Lung (tissue), 12 donors: ENCODE results near the gene MORN2. TPM values are rescaled to one million over a fixed set of nuclear protein-coding genes. Genes with fewer than 3 reads are reported as not detected.

ENCODE experiments used
- ATAC-seq: fragments of 200-7000 bp; cut with Tn5 transposase; one replicate; pipeline ENCODE4 v1.9.1; 2020; ENCODE audit warnings: moderate number of reproducible peaks; ENCODE audit not compliant: insufficient read depth, low FRiP score
- DNase-seq, 3 donors: peaks; one replicate each; pipeline ENCODE4 v3.0.0-alpha.2; 2013 to 2017
- H3K27ac ChIP-seq, 2 donors: one replicate each; pipeline ENCODE4 v1.5.1; 2013; ENCODE audit warnings: mild to moderate bottlenecking in 2 of 2, moderate library complexity in 2 of 2, control low read depth in 1 of 2, inconsistent platforms in 1 of 2, low read depth in 1 of 2, low read length in 1 of 2
- H3K27me3 ChIP-seq, 3 donors: one replicate each; pipeline ENCODE4 v1.5.1; 2013; ENCODE audit warnings: low read length in 2 of 3; ENCODE audit not compliant: control insufficient read depth in 3 of 3, insufficient read depth in 3 of 3
- H3K36me3 ChIP-seq, 4 donors: one replicate each; pipeline ENCODE4 v1.5.1; 2013; ENCODE audit warnings: low read length in 4 of 4, mild to moderate bottlenecking in 1 of 4, moderate library complexity in 1 of 4; ENCODE audit not compliant: control insufficient read depth in 4 of 4, insufficient read depth in 4 of 4
- H3K4me1 ChIP-seq, 5 donors: one replicate each; pipeline ENCODE4 v1.5.1; 2013; ENCODE audit warnings: low read length in 5 of 5, mild to moderate bottlenecking in 2 of 5, moderate library complexity in 1 of 5; ENCODE audit not compliant: control insufficient read depth in 5 of 5, insufficient read depth in 5 of 5
- H3K4me3 ChIP-seq: one replicate; pipeline ENCODE4 v1.5.1; 2013; ENCODE audit warnings: mild to moderate bottlenecking, control low read depth, moderate library complexity
- H3K9ac ChIP-seq, 2 donors: one replicate each; pipeline ENCODE4 v1.5.1; 2013; ENCODE audit warnings: low read length in 2 of 2, control low read depth in 1 of 2; ENCODE audit not compliant: insufficient read depth in 1 of 2
- H3K9me3 ChIP-seq, 4 donors: one replicate each; pipeline ENCODE4 v1.5.1; 2013; ENCODE audit warnings: low read length in 3 of 4, mild to moderate bottlenecking in 1 of 4, moderate library complexity in 1 of 4; ENCODE audit not compliant: control insufficient read depth in 4 of 4, insufficient read depth in 3 of 4
- WGBS, 2 donors: extraction: QIAGEN DNeasy Blood & Tissue Kit; methylation state at CpG; one replicate each; pipeline ENCODE4 v1.1.7; 2013; 5-methylcytosine and 5-hydroxymethylcytosine counted together
- polyA plus RNA-seq, 2 donors: library from polyadenylated mRNA; stranded (reverse); fragments of 200-250 nt; gene quantifications; one replicate each; pipeline ENCODE4 v1.2.1, GENCODE V29; 2013
- total RNA-seq, 2 donors: library from RNA; depleted of rRNA in 1 of 2; stranded (reverse); fragments of >200 nt in 1 of 2; gene quantifications; one replicate each; pipeline ENCODE4 v1.2.1, GENCODE V29; 2014 to 2021
- TF ChIP-seq, protein P1 (sequence below): IDR thresholded peaks from 2 replicates; pipeline ENCODE4 v1.5.1; 2012; ENCODE audit warnings: mild to moderate bottlenecking; ENCODE audit errors: control extremely low read depth, extremely low read depth
- donor health status: control.
- donor health status: control.
- donor health status: Bipolar disorder and iron deficiency.
- donor health status: healthy.
- donor health status: DM: yes; HTN: yes; CAD: no.

The MORN2 gene
- total and polyA plus RNA-seq, 4 donors: 28.1 to 60.7 (median 30.7) TPM

DNA sequence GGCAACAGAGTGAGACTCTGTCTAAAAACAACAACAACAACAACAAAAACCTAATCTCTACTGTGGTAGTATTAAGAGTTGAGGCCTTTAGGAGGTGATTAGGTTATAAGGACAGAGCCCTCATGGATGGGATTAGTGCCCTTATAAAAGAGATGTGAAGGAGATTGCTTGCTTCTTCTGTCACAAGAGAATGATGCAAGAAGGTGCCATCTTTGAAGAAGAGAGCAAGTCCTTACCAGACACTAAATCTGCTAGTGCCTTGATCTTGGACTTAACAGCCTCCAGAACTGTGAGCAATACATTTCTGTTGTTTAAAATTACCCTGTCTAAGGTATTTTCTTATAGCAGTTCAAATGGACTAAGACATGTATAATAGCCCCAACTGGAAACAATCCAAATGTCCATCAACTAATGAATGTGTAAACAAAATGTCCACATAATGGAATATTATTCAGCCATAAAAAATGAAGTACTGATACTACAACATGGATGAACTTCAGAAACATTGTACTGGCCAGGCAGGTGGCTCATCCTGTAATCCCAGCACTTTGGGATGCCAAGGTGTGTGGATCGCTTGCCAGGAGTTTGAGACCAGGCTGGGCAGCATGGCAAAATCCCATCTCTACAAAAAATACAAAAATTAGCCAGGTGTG lies 12.3 kb downstream of the MORN2 start:
- Histone ChIP-seq H3K9ac (no peak overlapping the region), H3K27ac (no peak overlapping the region), H3K27me3 (no peaks in the 10 kb centered on the region), H3K4me3 (no peak overlapping the region), H3K9me3 (no peaks in the 10 kb centered on the region), H3K36me3 (no peaks in the 10 kb centered on the region), H3K4me1 (no peaks in the 10 kb centered on the region)
- 98 to 100% methylated on average over 1 of the region's 1 CpG for WGBS, 2 donors
- DNase-seq (no peak), ATAC-seq (no peak)
- TF ChIP-seq, protein P1, sequence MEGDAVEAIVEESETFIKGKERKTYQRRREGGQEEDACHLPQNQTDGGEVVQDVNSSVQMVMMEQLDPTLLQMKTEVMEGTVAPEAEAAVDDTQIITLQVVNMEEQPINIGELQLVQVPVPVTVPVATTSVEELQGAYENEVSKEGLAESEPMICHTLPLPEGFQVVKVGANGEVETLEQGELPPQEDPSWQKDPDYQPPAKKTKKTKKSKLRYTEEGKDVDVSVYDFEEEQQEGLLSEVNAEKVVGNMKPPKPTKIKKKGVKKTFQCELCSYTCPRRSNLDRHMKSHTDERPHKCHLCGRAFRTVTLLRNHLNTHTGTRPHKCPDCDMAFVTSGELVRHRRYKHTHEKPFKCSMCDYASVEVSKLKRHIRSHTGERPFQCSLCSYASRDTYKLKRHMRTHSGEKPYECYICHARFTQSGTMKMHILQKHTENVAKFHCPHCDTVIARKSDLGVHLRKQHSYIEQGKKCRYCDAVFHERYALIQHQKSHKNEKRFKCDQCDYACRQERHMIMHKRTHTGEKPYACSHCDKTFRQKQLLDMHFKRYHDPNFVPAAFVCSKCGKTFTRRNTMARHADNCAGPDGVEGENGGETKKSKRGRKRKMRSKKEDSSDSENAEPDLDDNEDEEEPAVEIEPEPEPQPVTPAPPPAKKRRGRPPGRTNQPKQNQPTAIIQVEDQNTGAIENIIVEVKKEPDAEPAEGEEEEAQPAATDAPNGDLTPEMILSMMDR: no peak

DNA sequence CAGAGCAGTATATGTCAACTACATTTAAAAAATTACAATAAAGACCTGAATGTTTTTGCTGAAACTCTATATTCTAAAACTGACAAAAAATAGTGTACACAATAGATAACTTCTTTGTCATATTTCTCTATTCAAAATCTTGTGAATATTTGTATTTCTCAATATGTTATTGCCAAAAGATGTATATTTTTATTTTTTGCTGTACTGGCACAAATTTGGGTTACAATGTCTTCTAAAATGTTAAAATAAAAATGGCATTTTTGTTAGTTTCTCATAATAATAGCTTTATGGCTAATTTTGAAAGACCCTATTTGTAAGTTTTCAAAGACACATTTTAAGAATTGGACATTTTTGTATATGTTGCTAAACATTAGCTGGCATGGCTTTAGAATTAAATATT lies 13.3 kb downstream of the MORN2 start:
- Histone ChIP-seq H3K9ac (no peak overlapping the region), H3K36me3 (no peaks in the 10 kb centered on the region), H3K27ac (no peak overlapping the region), H3K9me3 (no peaks in the 10 kb centered on the region), H3K4me3 (no peak overlapping the region), H3K27me3 (no peaks in the 10 kb centered on the region), H3K4me1 (no peaks in the 10 kb centered on the region)
- ATAC-seq (no peak), DNase-seq (no peak)
- TF ChIP-seq, protein P1: no peak

DNA sequence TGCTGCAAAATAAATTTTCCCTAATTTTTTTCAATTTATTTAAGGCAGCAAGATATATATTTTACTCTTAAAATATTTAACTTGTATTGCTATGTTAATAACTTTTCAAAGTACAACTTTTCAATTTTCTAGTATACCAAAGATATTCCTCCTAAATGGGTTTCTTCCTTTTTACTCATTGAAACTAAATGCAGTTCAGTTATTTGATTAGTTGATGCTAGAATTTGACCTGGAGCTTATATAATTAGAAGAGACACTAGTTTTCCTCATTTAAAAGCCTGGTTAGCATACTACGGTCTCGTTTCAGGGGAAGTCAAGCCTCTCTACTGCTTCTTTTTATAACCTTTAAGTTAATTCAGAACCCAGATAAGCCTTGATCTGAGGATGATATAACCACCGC lies 13.8 kb downstream of the MORN2 start, which contains the start of gene ARHGEF33:
Gene ARHGEF33 (plus strand): TSS at position 301 of the 400 bp plus-strand sequence. CDS start 29,573 bp downstream, outside the sequence.
- no peak within 1 kb of the TSS for H3K27ac ChIP-seq
- H3K27me3 ChIP-seq: no peaks in the 10 kb centered on the region
- H3K4me1 ChIP-seq: no peaks in the 10 kb centered on the region
- H3K9me3 ChIP-seq: no peaks in the 10 kb centered on the region
- ATAC-seq: no peak
- TF ChIP-seq, protein P1: no peak
- no peaks in the 10 kb centered on the region for H3K36me3 ChIP-seq
- no peak within 1 kb of the TSS for H3K4me3 ChIP-seq
- no peak within 1 kb of the TSS for H3K9ac ChIP-seq
- 82 to 91% methylated on average over 3 of the region's 3 CpGs for WGBS, 2 donors
- no peak for DNase-seq

DNA sequence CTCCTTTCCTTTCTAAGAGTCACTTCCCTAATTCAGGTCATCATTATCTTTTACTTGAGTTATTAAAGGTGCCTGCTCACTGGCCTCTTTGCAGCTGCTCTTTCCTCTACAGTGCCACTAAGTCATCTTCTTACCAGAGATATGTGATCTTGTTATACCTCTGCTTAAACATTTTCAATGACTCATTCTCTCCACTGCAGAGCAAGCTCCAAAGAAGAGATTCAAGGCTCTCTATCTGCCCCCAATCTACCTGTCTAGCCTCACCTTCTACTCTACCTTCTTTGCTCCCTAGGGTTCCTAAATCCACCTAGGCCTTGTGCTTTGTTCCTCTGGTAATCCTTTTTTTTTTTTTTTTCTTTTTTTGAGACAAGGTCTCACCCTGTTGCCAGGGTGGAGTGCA lies 17.0 kb downstream of the MORN2 start:
- Histone ChIP-seq H3K4me3 (no peak overlapping the region), H3K27ac (no peak overlapping the region), H3K27me3 (no peaks in the 10 kb centered on the region), H3K4me1 (no peaks in the 10 kb centered on the region), H3K9me3 (no peaks in the 10 kb centered on the region), H3K36me3 (no peaks in the 10 kb centered on the region), H3K9ac (no peak overlapping the region)
- DNase-seq (no peak), ATAC-seq (no peak)
- TF ChIP-seq, protein P1: no peak
